Measurements from ENCODE around the gene ALG1.
A peak's percentile ranks its signal among the peaks of the same experiment; 100 is the strongest.
"Not testable (repeated sequence)": the region's sequence is repeated elsewhere in the genome, so short reads cannot be mapped to it uniquely, and the experiment has no call there.

The ALG1 gene

GRCh38 chr16:5103296-5104032 lies 31.8 kb downstream of the ALG1 start:
- not testable (repeated sequence) for DNase-seq

DNA sequence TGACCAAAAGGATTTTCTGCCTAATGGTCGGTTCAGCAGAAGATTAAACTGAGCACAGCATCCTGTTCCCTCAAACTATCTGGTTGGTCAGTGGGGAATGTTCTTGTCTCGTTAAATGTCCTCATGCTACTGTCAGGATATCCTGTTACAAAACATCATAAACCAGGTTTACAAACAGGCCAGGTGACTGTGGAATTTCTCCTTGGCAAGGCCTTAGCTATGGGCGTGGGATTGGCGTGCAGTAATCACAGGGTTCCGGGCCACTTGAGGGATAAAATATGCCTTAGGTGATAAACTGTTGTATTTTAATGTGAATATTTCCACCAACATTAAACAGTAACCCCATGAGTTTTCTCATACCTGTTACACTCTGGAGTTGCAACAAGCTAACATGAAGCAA lies 33.4 kb downstream of the ALG1 start:
- not testable (repeated sequence) for DNase-seq

DNA sequence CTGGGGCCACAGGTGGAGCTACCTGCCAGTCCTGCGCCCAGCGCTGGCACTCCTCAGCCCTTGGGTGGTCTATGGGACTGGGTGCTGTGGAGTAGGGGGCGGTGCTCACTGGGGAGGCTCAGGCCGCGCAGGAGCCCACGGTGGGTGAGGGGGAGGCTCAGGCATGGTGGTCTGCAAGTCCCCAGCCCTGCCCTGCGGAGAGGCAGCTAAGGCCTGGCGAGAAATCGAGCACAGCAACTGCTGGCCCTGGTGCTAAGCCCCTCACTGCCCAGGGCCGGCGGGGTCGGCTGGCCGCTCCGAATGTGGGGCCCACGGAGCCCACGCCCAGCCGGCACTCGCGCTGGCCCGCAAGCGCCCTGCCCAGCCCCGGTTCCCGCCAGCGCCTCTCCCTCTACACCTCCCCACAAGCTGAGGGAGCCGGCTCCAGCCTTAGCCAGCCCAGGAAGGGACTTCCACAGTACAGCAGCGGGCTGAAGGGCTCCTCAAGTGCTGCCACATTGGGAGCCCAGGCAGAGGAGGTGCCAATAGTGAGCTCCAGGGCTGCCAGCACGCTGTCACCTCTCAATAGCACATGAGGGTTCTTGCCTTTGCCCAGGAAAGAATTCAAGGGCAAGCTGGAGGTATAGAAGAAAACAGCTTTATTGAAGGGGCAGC lies 37.0 kb downstream of the ALG1 start:
- no peak for DNase-seq

DNA sequence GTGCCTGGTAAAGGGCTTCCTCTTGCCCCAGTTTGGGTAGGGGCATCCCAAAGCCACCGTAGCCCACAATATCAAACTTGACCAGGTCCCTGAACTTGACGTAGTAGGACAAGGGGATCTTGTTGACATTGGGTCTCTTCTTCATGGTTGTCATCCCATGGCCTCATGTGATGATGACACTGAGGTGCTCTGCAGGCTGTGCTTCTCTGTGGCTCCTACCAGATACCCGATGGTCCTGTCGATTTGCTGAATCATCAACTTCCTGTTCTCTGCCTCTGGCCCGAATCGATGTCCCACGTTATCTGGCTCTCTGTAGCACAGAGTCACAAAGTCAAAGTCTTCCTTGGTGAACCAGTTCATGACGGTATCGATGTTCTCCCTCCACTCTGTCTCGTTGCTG lies 39.3 kb downstream of the ALG1 start:
- DNase-seq: not testable (repeated sequence)

DNA sequence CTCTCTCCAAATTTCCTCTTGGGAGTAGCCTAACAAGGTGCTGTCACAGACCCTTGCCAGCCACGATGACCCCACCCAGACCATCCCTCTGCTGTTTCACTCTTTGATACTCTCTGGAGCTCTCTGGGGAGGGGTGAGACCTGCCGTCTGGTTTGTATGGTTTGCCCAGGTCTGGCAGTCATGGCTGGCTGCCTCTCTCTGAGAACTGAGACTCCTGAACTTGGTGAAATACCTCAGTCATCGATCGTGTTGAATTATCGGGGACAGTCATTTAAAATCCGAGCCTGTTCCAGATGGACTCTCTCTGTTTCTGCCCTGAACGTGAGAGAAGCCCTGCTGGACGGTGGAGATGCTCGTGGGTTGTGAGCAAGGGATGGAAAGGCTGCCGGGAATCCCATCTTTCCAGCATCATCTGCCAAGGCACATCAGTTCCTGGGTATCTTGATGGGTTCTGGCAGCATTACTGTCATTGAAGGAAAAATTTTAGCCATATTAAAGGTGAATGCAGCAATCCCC lies 45.2 kb downstream of the ALG1 start:
- DNase-seq: not testable (repeated sequence)

- DNase-seq: peak; percentile 17
Observed at GRCh38 chr16:5117300-5118087, 45.9 kb downstream of the ALG1 start.

DNA sequence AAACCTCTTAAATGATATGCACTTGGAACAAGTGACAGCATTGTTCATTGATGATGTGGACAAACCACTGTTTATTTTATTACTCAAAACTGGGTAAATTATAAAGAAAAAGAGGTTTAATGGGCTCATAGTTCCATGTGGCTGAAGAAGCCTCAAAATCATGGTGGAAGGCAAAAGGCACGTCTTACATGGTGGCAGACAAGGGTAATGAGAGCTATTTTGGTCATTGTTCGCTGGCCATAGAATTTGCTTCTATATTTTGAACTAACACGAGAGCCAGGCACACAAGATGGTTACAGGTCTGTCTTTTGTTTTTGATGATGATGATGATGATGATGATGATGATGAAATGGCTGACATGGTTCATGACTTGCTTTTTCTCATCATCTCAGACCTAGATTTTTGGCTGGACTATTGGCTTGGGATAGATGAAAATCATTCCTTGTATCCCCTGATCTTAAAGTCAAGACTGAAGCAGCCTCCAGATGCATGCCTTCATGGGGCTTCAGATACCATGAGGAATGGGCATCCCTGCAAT lies 59.9 kb downstream of the ALG1 start:
- not testable (repeated sequence) for DNase-seq

DNA sequence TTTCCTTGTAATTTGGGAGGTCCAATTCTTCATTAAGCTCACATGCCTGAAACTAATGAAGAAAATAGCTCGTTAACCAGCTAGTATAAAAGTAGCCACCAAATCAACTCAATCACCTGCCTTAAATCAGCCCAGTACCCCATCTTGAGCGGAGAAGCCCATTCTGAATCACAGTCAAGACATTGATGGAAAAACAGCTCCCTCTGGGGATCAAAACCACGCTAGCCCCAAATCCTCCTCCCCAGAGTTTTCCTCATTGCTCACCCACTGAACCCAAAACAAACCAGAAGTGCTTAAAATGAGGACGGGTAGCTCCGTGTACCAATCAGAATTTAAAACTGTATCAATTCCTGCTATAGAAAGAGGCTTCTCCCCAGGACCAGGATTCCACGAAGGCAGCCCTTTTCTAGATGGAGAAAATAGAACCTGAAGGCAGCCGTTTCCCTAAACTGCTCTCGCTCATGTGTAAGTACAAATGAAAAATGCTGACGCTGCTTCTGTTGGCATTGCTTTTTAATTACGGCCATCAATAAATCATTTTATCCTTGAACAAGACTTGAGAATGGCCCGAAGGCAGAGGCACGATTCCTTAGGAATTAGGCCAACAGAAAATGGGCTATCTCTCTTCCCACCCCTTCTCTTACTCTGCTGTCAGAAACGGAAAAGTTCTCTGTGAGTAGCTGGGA lies 61.4 kb downstream of the ALG1 start:
- DNase-seq: not testable (repeated sequence)

DNA sequence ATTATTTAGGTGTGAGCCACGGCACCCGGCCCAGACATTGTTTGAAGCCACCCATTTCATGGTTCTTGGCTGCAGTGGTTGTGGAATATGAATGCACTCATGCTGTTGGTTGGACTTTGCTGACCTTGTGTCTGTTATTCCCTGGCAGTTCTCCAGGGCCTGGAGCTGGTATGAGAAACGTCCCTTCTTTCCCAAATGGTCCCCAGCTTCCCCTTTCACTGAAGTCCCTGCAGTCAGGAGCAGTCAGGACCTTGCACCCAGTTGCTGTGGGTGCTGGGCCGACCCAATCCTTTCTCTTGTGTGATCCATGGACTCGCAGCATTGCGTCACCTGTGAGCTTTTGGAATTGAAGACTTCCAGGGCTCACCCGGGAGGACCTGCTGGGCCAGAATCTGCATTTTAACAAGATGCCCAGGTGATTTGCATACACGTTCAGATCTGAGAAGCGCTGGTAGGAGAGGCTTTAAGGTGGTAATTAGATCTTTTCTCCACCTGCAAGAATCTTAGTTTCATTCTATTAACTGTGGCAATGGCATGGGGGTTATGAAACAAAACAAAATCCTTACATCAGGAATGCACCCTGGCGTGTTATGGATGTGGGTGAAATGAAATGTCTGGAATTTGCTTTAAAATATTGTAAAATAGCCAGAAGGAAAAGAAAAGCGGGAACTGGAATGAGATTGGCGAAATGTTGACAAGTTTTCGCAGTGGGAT lies 63.3 kb downstream of the ALG1 start:
- not testable (repeated sequence) for DNase-seq
